Fibroblast of pulmonary artery (primary cell): ENCODE data around the gene ANKRD39.
A peak's percentile ranks its signal among the peaks of the same experiment; 100 is the strongest.
"Not testable (repeated sequence)": the region's sequence is repeated elsewhere in the genome, so short reads cannot be mapped to it uniquely, and the experiment has no call there.

Experiments
- DNase-seq: peaks from one replicate; pipeline ENCODE4 v3.0.0-alpha.2; 2010; ENCODE audit warnings: low read depth
- H3K4me3 ChIP-seq: replicated peaks from 2 replicates; pipeline ENCODE4 v1.5.1; 2011; ENCODE audit warnings: low read depth, mild to moderate bottlenecking, control low read depth, low read length, moderate library complexity
- TF ChIP-seq, protein P1 (sequence below): IDR thresholded peaks from 2 replicates; pipeline ENCODE4 v1.5.1; 2011; ENCODE audit warnings: mild to moderate bottlenecking, control low read depth, low read length, inconsistent platforms; ENCODE audit errors: missing control alignments

Gene ANKRD39

DNA sequence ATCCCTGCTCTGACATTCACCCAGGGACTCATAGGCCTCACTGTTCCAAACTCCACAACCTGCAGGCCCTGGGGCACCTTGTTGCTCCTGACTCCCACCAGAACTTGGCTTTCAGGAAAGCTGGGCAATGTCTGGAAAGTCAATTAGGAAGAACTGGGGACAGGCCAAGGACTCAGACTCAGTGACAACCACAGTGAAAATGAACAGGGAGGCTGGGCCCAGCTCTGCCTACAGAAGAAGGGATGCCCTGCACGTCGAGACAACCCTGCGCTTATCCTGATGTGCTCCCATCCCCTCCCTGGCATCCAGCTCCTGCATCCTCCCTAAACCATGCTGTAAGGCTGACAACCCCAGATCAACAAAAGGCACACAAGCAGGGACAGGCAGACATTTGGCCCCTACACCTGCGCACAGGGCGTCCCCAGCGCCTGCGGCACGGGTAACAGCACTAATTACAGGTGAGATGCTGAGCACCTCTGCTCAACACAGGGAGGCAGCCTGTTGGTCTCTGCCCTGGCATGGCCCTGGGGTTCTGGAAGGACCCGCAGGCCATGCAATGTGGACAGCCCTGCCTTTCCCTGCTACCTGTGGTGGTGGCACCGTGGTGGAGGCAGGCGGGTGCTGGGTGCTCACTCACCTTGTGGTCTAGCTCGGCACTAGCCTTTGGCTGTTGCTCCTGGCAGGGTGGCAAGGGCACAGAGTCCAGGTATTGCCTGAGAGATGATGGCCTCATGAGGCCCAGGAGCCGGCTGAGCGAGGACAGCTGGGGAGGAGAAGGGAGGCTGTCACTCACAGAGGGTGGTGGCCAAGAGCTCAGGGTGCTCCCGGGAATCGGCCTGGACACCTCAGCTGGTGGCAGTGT lies 35.7 kb upstream of the ANKRD39 start:
- no peak for DNase-seq
- TF ChIP-seq, protein P1, sequence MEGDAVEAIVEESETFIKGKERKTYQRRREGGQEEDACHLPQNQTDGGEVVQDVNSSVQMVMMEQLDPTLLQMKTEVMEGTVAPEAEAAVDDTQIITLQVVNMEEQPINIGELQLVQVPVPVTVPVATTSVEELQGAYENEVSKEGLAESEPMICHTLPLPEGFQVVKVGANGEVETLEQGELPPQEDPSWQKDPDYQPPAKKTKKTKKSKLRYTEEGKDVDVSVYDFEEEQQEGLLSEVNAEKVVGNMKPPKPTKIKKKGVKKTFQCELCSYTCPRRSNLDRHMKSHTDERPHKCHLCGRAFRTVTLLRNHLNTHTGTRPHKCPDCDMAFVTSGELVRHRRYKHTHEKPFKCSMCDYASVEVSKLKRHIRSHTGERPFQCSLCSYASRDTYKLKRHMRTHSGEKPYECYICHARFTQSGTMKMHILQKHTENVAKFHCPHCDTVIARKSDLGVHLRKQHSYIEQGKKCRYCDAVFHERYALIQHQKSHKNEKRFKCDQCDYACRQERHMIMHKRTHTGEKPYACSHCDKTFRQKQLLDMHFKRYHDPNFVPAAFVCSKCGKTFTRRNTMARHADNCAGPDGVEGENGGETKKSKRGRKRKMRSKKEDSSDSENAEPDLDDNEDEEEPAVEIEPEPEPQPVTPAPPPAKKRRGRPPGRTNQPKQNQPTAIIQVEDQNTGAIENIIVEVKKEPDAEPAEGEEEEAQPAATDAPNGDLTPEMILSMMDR = no peak
- no peak overlapping the region for H3K4me3 ChIP-seq

DNA sequence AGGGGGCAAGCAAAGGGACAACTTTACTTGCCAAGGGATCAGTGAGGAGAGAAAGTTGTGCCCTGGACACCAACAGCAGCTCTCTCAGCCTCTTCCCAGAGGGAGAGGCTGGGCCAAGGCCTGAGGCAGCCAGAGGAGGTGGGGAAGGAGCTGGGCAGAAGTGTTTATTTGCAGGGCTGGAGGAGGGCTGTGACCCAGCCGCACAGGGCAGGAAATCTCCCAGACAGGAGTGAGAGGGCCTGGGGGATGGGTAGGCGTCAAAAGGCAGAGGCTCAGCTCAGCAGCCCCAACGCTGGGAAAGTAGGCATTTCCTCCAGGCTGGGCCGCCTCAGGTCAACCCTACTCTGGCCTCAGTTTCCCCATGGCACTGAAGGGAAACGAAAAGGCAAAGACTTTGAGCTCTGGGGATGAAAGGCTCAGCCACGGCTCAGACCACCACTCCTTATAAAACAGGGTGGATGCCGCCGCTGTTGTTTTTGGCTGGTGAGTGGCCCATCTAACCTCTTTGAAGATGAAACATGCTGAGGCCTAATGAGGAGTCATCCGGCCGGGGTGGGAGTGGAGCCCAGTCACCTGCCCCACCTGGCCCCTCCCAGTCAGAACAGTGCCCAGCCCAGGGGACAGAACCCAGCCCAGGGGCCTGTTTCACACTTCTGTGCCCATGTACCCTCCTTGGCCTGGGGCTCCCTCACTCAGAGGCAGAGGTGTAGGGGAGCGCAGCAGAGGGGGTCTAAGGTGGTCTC lies 33.9 kb upstream of the ANKRD39 start:
- no peak overlapping the region for H3K4me3 ChIP-seq
- TF ChIP-seq, protein P1 = no peak
- peak; percentile 24 for DNase-seq

DNA sequence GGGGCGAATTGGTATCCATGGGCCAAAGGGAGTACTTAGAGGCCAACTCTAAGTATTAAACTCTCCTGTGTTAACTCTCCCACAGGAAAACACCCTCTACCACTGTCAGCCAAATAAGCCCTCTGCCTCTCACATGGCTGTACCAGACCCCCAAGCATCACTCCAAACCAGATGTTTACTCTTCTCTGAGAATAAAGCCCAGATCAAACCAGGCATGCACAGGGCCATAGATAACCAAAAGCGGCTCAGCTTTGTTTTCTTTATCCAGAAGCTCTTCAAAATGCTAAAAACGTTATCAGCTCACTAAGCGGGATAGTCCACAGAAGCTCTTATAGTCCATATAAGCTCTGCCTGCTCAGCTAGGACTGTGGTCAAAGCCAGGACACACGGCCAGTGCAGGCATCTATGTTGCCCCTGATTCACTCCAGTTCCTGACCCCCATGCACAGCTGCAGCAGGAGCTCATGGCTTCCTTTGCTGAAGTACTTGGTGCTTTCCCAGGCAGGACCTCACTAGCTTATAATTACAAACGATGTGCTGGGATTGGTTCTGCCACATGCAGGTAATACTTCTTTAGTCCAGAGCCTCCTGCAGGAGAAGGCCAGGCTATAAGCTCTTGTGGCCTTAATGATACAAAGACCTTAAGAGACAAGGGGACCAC lies 33.0 kb upstream of the ANKRD39 start:
- DNase-seq = no peak
- TF ChIP-seq, protein P1 = no peak
- H3K4me3 ChIP-seq = no peak overlapping the region

DNA sequence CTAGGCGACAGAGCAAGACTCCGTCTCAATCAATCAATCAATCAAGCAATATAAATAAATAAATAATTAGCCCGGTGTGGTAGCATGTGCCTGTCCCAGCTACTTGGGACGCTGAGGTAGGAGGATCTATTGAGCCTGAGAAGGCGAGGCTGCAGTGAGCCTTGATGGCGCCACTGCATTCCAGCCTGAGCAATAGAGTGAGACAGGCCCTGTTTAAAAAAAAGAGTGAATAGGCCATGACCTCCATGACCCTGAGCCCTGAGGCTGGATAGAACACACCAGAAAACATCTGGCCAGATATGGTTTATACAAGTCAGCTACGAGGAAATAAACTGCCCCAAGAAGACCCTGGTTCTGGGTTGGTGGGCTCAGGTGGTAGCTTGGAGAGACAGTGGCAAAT lies 32.4 kb upstream of the ANKRD39 start:
- TF ChIP-seq, protein P1 = no peak
- no peak for DNase-seq
- no peak overlapping the region for H3K4me3 ChIP-seq

DNA sequence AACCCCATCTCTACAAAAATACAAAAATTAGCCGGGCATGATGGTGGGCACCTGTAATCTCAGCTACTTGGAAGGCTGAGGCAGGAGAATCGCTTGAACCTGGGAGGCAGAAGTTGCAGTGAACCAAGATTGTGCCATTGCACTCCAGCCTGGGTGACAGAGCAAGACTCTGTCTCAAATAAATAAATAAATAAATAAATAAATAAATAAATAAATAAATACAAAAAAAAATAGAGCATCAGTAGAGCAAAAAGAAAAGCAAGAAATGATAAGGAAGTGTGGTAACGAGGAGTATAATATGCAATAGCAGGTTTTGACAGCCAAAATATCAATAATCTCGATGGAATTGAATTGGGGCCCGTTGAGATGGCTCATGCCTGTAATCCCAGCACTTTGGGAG lies 31.7 kb upstream of the ANKRD39 start:
- H3K4me3 ChIP-seq, DNase-seq: not testable (repeated sequence)

DNA sequence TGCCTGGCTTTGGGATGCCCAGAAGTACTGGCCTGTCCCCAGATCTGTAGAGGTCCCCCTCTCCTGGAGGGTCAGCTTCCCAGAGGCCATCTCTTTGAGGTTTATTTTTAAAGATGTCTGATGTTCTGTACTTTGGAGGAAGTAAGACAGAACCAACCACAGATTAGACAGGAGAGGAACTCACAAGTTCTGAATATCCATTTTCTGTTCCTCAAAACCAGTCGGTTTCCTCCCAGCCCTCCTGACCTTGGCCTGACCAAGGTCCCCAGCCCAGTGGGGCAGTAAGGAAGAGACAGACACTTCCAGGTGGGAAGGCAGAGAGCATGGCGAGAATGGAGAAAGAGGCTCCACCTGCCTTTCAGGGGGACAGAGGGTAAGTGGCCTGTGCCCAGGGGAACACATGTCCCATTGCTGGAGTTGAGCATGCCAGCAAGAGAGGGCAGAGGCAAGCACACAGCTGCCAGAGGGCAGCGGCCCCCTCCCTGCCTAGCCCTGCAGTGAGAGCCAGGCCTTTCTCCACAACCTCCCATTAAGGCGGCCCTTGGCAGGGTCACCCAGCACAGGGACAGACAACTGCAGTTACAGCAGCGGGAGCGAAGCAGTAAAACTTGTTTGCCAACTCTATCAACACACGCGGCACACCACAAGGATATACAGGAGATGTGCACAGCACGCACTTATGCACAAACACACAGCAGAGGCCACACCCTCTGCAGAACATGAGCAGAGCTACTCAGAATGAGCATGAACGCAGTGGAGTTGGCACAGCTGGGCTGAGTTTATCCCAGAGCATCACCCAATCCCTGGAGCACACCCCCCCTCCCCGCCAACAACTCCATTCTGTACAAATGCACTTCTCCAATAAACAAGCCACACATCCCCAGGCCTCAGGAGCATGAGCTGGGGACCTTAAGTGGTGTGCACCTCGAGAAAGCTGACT lies 30.5 kb upstream of the ANKRD39 start:
- H3K4me3 ChIP-seq = no peak overlapping the region
- TF ChIP-seq, protein P1 = no peak
- DNase-seq = no peak
